PC-3 (cell line): ENCODE results near the gene ERI3. TPM values are rescaled to one million over a fixed set of nuclear protein-coding genes. Genes with fewer than 3 reads are reported as not detected.

Experiments used
- ATAC-seq: fragments of 200-7000 bp; cut with Tn5 transposase; 2 replicates; pipeline ENCODE4 v1.9.1; 2020; ENCODE audit warnings: mild to moderate bottlenecking, moderate library complexity
- BruUV-seq: library from RNA; stranded (reverse); fragments of 400-500 nt; replicated peaks from 2 replicates; lab custom pipeline; 2021; lab: Mats Ljungman, UMichigan
- CTCF ChIA-PET: fragments of 300-600 bp; sonication (Branson Sonifier 250); formaldehyde crosslinking; loops from one replicate; lab custom pipeline; 2022; ENCODE audit warnings: antibody characterized with exemption; lab: Charles Lee
- POLR2A ChIA-PET: fragments of 300-600 bp; sonication (Branson Sonifier 250); formaldehyde crosslinking; loops from one replicate; lab custom pipeline; 2022; ENCODE audit warnings: antibody characterized with exemption; ENCODE audit not compliant: unreplicated experiment; lab: Charles Lee
- DNase-seq: peaks from one replicate; pipeline ENCODE4 v3.0.0-alpha.2; 2015
- H2AFZ ChIP-seq: fragments of 300-600 bp; sonication (generic); 2 replicates; pipeline ENCODE4 v1.6.0; 2016; ENCODE audit warnings: antibody characterized with exemption, low read length
- H3F3A ChIP-seq: fragments of 300-600 bp; sonication (generic); one replicate; pipeline ENCODE4 v1.6.0; 2017; ENCODE audit warnings: antibody characterized with exemption, low read length, control low read depth, mild to moderate bottlenecking; ENCODE audit not compliant: unreplicated experiment
- H3K27ac ChIP-seq: fragments of 300-600 bp; sonication (generic); 2 replicates; pipeline ENCODE4 v1.5.1; 2016; ENCODE audit warnings: mild to moderate bottlenecking, low read length
- H3K27me3 ChIP-seq: fragments of 300-600 bp; sonication (generic); 2 replicates; pipeline ENCODE4 v1.6.1; 2016; ENCODE audit warnings: low read length, mixed read lengths
- H3K36me3 ChIP-seq: fragments of 300-600 bp; sonication (generic); 2 replicates; pipeline ENCODE4 v1.6.1; 2016; ENCODE audit warnings: low read depth, mixed run types, low read length, mixed read lengths
- H3K4me1 ChIP-seq: fragments of 300-600 bp; sonication (generic); 2 replicates; pipeline ENCODE4 v1.5.1; 2016; ENCODE audit warnings: low read length; ENCODE audit not compliant: insufficient read depth
- H3K4me2 ChIP-seq: fragments of 300-600 bp; sonication (generic); 2 replicates; pipeline ENCODE4 v1.6.0; 2016; ENCODE audit warnings: low read length
- H3K4me3 ChIP-seq: fragments of 300-600 bp; sonication (generic); 2 replicates; pipeline ENCODE4 v1.5.1; 2016; ENCODE audit warnings: mild to moderate bottlenecking, low read length, mixed read lengths
- H3K79me2 ChIP-seq: fragments of 300-600 bp; sonication (generic); 2 replicates; pipeline ENCODE4 v1.6.1; 2017; ENCODE audit warnings: low read length, mixed read lengths
- H3K9ac ChIP-seq: fragments of 300-600 bp; sonication (generic); 2 replicates; pipeline ENCODE4 v1.6.0; 2016; ENCODE audit warnings: mild to moderate bottlenecking, low read length
- H3K9me2 ChIP-seq: fragments of 300-600 bp; sonication (generic); replicated peaks from 2 replicates; pipeline ENCODE4 v1.6.1; 2016; ENCODE audit warnings: mixed run types, low read length, mixed read lengths
- H3K9me3 ChIP-seq: fragments of 300-600 bp; sonication (generic); 2 replicates; pipeline ENCODE4 v1.6.1; 2016; ENCODE audit warnings: low read length, mixed read lengths
- H4K20me1 ChIP-seq: fragments of 300-600 bp; sonication (generic); 2 replicates; pipeline ENCODE4 v1.6.1; 2016; ENCODE audit warnings: low read length, mixed read lengths
- CTCF ChIP-seq: fragments of 300-600 bp; sonication (generic); conservative IDR thresholded peaks from 2 replicates; pipeline ENCODE4 v1.5.1; 2017; ENCODE audit warnings: antibody characterized with exemption, low read depth, mild to moderate bottlenecking, low read length
- EZH2 ChIP-seq: fragments of 300-600 bp; sonication (generic); IDR thresholded peaks from one replicate; pipeline ENCODE4 v1.6.1; 2017; ENCODE audit warnings: antibody characterized with exemption, mild to moderate bottlenecking, low read length; ENCODE audit not compliant: unreplicated experiment
- EZH2phosphoT487 ChIP-seq: fragments of 300-600 bp; sonication (generic); IDR thresholded peaks from 2 replicates; pipeline ENCODE4 v1.6.1; 2018; ENCODE audit warnings: mild to moderate bottlenecking, antibody characterized with exemption, low read length, borderline replicate concordance
- intact Hi-C: fragments of 100-400 bp; cut with micrococcal nuclease; formaldehyde crosslinking; loops from 2 replicates; pipeline ENCODE4 v1.9.0; 2023
- total RNA-seq: library from RNA; depleted of rRNA; stranded (reverse); fragments of >200 nt; gene quantifications from 2 replicates; pipeline ENCODE4 v1.2.3, GENCODE V29; 2014

ERI3 gene
- total RNA-seq, 1 experiment from 2014 or later, result 138 TPM

DNA sequence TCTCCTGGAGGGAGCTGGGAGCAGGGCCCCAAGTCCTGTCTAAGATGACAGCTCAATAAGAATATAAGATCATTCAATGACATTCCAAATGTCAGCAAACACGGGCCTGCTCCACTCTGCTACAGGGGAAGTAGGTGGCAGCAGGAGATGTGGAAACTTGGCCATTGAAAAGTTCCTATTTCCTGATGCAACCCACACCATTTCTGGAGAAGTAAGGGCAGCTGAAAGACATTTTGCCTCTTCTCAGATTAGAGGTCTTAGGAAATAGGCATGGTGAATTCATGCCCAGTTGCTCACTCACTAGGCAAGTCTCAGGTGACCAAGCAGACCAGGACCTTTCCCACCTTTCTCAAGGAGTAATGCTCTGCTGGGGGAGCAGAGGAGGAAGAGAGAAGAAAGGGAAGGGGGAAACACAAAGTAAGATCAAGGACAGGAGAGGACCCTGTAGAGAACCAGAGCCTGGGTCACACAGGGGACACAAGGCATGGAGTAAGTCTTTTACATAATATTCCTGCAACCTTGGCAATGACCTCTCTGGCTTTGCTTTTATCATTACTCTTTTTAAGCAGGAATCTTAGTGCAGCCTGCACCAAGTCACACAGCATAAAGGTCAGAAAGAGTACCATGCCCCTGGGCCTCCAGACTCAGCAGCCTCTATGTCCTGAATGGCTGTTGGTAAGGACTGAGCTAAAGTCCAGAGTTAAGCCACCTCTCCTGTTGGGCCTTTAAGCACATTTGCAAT, 72.9 kb downstream of the ERI3 start:
- ChIA-PET CTCF (no interaction called here), POLR2A (no interaction called here)
- no peak for TF ChIP-seq EZH2phosphoT487
- TF ChIP-seq EZH2, result no peak
- TF ChIP-seq CTCF, result no peak
- BruUV-seq, result no TSS peak
- 0 out of 2 replicates have a peak, but pooled peaks cover 3% of the 10 kb centered on the region for H4K20me1 ChIP-seq
- no peak overlapping the region for H3K4me3 ChIP-seq
- peaks cover 16% of the 10 kb centered on the region for H3K36me3 ChIP-seq
- no peak overlapping the region for H2AFZ ChIP-seq
- DNase-seq (no peak), ATAC-seq (no peak)
- no peaks in the 10 kb centered on the region for H3F3A ChIP-seq
- no peak overlapping the region for H3K4me2 ChIP-seq
- intact Hi-C loops, result loop anchor here (2.0 to 5.0 kb wide), 2 partner anchors 41 to 45 kb away; no protein-coding TSS in a partner anchor
- H3K27ac ChIP-seq, result no peak overlapping the region
- peaks cover 22% of the 10 kb centered on the region for H3K4me1 ChIP-seq
- H3K27me3 ChIP-seq, result no peaks in the 10 kb centered on the region
- H3K79me2 ChIP-seq, result no peaks in the 10 kb centered on the region
- no peaks in the 10 kb centered on the region for H3K9me3 ChIP-seq
- H3K9ac ChIP-seq, result no peak overlapping the region
- no peaks in the 10 kb centered on the region for H3K9me2 ChIP-seq

DNA sequence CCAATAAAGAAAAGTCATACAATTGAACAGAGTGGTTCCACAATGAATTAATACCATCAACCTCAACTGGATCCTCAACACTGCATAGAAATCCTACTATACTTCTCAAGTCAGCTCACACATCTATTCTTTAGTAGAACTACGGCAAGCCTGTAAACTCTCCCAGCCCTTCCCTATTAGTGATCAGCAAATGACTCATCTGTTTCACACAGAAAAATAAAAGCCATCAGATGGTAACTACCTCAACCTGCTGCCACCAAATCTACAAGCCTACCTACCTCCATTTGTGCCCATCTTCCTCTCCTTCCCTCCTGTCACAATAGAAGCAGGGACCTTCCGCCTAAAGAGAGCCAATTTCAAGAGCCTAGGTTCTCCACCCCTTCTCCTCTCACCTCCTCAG, 78.2 kb downstream of the ERI3 start:
- CTCF ChIA-PET, result no interaction called here

More for the DNA sequence above, 78.2 kb downstream of the ERI3 start:
- intact Hi-C loops, result no loop called here
- DNase-seq, result peak; percentile 41
- no peaks in the 10 kb centered on the region for H3K9me3 ChIP-seq
- no TSS peak for BruUV-seq
- H3K9me2 ChIP-seq, result no peaks in the 10 kb centered on the region
- POLR2A ChIA-PET, result no interaction called here
- H3K27ac ChIP-seq, result no peak overlapping the region
- H3K4me2 ChIP-seq, result no peak overlapping the region
- H3K4me3 ChIP-seq, result no peak overlapping the region
- peaks cover 11% of the 10 kb centered on the region for H3K4me1 ChIP-seq
- H3K36me3 ChIP-seq, result peaks cover 1% of the 10 kb centered on the region; the same call in 1 of the 2 replicates
- H3K9ac ChIP-seq, result no peak overlapping the region
- TF ChIP-seq EZH2 (no peak), EZH2phosphoT487 (no peak), CTCF (no peak)
- no peaks in the 10 kb centered on the region for H3K27me3 ChIP-seq
- peak; percentile 89 for ATAC-seq
- no peaks in the 10 kb centered on the region for H3K79me2 ChIP-seq
- no peaks in the 10 kb centered on the region for H4K20me1 ChIP-seq
- no peaks in the 10 kb centered on the region for H3F3A ChIP-seq
- H2AFZ ChIP-seq, result no peak overlapping the region
